KOPT-K1 (cell line): ENCODE measurements around the gene KIF3A.

Source experiments
- H3K27ac ChIP-seq: fragments of 200-600 bp; sonication (generic); 2 replicates; pipeline ENCODE4 v1.5.1; 2016; ENCODE audit warnings: antibody characterized with exemption, mild to moderate bottlenecking, low read depth, low read length; ENCODE audit not compliant: poor library complexity, severe bottlenecking
- H3K36me3 ChIP-seq: fragments of 200-600 bp; sonication (generic); 2 replicates; pipeline ENCODE4 v1.5.1; 2017; ENCODE audit warnings: antibody characterized with exemption, mild to moderate bottlenecking, low read length, moderate library complexity; ENCODE audit not compliant: insufficient read depth
- H3K9me3 ChIP-seq: fragments of 200-600 bp; sonication (generic); 2 replicates; pipeline ENCODE4 v1.5.1; 2017; ENCODE audit warnings: antibody characterized with exemption, low read length, mild to moderate bottlenecking; ENCODE audit not compliant: insufficient read depth, poor library complexity, severe bottlenecking

Gene KIF3A

GRCh38 chr5:132736853-132737833 is at the start of gene KIF3A:
Gene KIF3A, minus strand, starts transcription at chr5:132737546. Its CDS starts 127 bp downstream, at chr5:132737419.
- Histone ChIP-seq H3K36me3 (peaks cover 18% of the 10 kb centered on the region), H3K27ac (peak within 1 kb of the TSS; percentile 46), H3K9me3 (peaks cover 2% of the 10 kb centered on the region)

GRCh38 chr5:132787076-132787475 is 49.7 kb upstream of the KIF3A start:
- Histone ChIP-seq H3K9me3 (no peaks in the 10 kb centered on the region), H3K36me3 (no peaks in the 10 kb centered on the region), H3K27ac (no peak overlapping the region)

- Histone ChIP-seq H3K36me3 (no peaks in the 10 kb centered on the region), H3K9me3 (no peaks in the 10 kb centered on the region), H3K27ac (no peak overlapping the region)
These were observed 48.5 kb upstream of the KIF3A start for GRCh38 chr5:132785864-132786263.

GRCh38 chr5:132785365-132785764 is 48.0 kb upstream of the KIF3A start:
- no peak overlapping the region for H3K27ac ChIP-seq
- no peaks in the 10 kb centered on the region for H3K9me3 ChIP-seq
- no peaks in the 10 kb centered on the region for H3K36me3 ChIP-seq

- Histone ChIP-seq H3K36me3 (no peaks in the 10 kb centered on the region), H3K9me3 (no peaks in the 10 kb centered on the region), H3K27ac (no peak overlapping the region)
These were observed 44.8 kb upstream of the KIF3A start for GRCh38 chr5:132782101-132782500.

GRCh38 chr5:132781029-132781428 is 43.7 kb upstream of the KIF3A start:
- Histone ChIP-seq H3K27ac (no peak overlapping the region), H3K9me3 (no peaks in the 10 kb centered on the region), H3K36me3 (no peaks in the 10 kb centered on the region)

- no peaks in the 10 kb centered on the region for H3K9me3 ChIP-seq
- H3K27ac ChIP-seq, result no peak overlapping the region
- no peaks in the 10 kb centered on the region for H3K36me3 ChIP-seq
These were observed 43.2 kb upstream of the KIF3A start for GRCh38 chr5:132780577-132780976.

- no peaks in the 10 kb centered on the region for H3K9me3 ChIP-seq
- no peaks in the 10 kb centered on the region for H3K36me3 ChIP-seq
These were observed 42.6 kb upstream of the KIF3A start for GRCh38 chr5:132779961-132780360.

GRCh38 chr5:132778856-132779255 is 41.5 kb upstream of the KIF3A start:
- no peak overlapping the region for H3K27ac ChIP-seq
- no peaks in the 10 kb centered on the region for H3K36me3 ChIP-seq
- H3K9me3 ChIP-seq, result no peaks in the 10 kb centered on the region

More at GRCh38 chr5:132779961-132780360, 42.6 kb upstream of the KIF3A start:
- peak overlapping the region; percentile 30 for H3K27ac ChIP-seq

- Histone ChIP-seq H3K27ac (no peak overlapping the region), H3K9me3 (no peaks in the 10 kb centered on the region), H3K36me3 (no peaks in the 10 kb centered on the region)
These were observed 40.8 kb upstream of the KIF3A start for GRCh38 chr5:132778129-132778528.

- H3K27ac ChIP-seq, result peak within 1 kb of the TSS; percentile 59
- H3K9me3 ChIP-seq, result no peaks in the 10 kb centered on the region
- H3K36me3 ChIP-seq, result no peaks in the 10 kb centered on the region
These were observed 40.1 kb upstream of the KIF3A start, which contains the start of gene SEPTIN8 for GRCh38 chr5:132777209-132778069. Gene SEPTIN8, minus strand, starts transcription at chr5:132777239. Its CDS starts 102 bp downstream, at chr5:132777137.

- H3K27ac ChIP-seq, result peak overlapping the region; percentile 59
These were observed 39.5 kb upstream of the KIF3A start for GRCh38 chr5:132776938-132777208.

GRCh38 chr5:132776131-132776937 is 39.0 kb upstream of the KIF3A start:
- no peaks in the 10 kb centered on the region for H3K9me3 ChIP-seq
- H3K27ac ChIP-seq, result peak overlapping the region; percentile 59
- H3K36me3 ChIP-seq, result no peaks in the 10 kb centered on the region

More at GRCh38 chr5:132776938-132777208, 39.5 kb upstream of the KIF3A start:
- H3K36me3 ChIP-seq, result no peaks in the 10 kb centered on the region
- no peaks in the 10 kb centered on the region for H3K9me3 ChIP-seq

GRCh38 chr5:132775476-132775961 is 38.2 kb upstream of the KIF3A start:
- no peaks in the 10 kb centered on the region for H3K36me3 ChIP-seq
- no peaks in the 10 kb centered on the region for H3K9me3 ChIP-seq
- no peak overlapping the region for H3K27ac ChIP-seq
